Lower leg skin (tissue), 4 donors: ENCODE data around the gene ZNF175. TPM values are rescaled to one million over a fixed set of nuclear protein-coding genes. Genes with fewer than 3 reads are reported as not detected.

Experiments used
- DNase-seq, 2 donors: peaks; one replicate each; pipeline ENCODE4 v3.0.0-alpha.2; 2019; ENCODE audit warnings: low spot score in 2 of 2
- H3K4me3 ChIP-seq: fragments of 200-600 bp; sonication (generic); 2 replicates; pipeline ENCODE4 v1.5.1; 2017; ENCODE audit warnings: mild to moderate bottlenecking, low read depth; ENCODE audit not compliant: poor library complexity, severe bottlenecking
- POLR2A ChIP-seq, 2 donors: fragments of 450-650 bp; IDR thresholded peaks; one replicate each; pipeline ENCODE4 v1.6.1; 2016 to 2017; ENCODE audit warnings: antibody characterized with exemption in 2 of 2, mild to moderate bottlenecking in 1 of 2, moderate library complexity in 1 of 2
- WGBS, 2 donors: methylation state at CpG; one replicate each; pipeline ENCODE4 v1.1.5; 2018; 5-methylcytosine and 5-hydroxymethylcytosine counted together
- intact Hi-C: fragments of 100-400 bp; cut with DNase I; formaldehyde crosslinking; loops from one replicate; pipeline ENCODE4 v1.15.0; 2023; ENCODE audit warnings: low total_unique reads
- total RNA-seq, 4 donors: library from RNA; depleted of rRNA; stranded (reverse); fragments of >200 nt; gene quantifications; one replicate each; pipeline ENCODE4 v1.1.0, GENCODE V29; 2016
- TF ChIP-seq, protein P1 (sequence below), 3 donors: fragments of 450-650 bp; IDR thresholded peaks; one replicate each; pipeline ENCODE4 v1.5.1; 2016; ENCODE audit warnings: antibody characterized with exemption in 3 of 3, mild to moderate bottlenecking in 3 of 3, moderate library complexity in 2 of 3

ZNF175 gene
- 1 to 10 TPM; 2.0 to 5.3 (median 2.5) TPM for total RNA-seq

DNA sequence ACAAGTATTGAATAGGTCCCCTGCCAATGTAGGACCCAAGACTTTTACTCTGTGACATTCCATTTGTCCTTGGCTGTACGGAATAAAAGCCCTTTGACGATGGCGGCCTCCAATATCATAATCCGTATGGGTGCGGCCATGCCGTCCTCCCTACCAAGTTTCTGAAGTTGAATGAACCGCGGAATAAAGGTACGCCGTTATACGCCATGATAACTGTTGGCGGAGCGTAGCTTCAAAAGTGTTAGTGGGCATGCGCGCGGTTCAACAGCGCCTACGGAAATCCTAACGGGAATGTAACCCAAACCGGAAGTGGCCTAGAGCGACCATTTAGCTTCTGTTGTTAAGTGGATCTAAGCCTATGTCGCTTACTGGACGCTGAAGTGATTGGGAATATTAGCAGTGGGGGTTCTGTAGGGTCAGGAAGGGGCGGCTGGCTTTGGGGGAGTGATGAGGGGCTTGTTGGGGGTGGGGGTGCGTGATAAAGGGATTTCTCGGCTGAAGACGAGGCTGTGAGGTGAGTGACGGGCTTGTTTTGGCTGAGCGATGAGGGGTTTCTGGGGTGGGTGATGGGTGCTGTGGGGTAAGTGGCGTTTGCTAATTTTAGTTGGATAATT lies at the start of gene ZNF175:
Gene ZNF175 (plus strand): TSS at position 322 of the 614 bp plus-strand sequence. CDS start 2,047 bp downstream, outside the sequence.
- WGBS, 2 donors = 0 to 1% methylated on average over 30 of the region's 30 CpGs
- intact Hi-C loops = no loop called here
- peak within 1 kb of the TSS; percentile 54 for H3K4me3 ChIP-seq
- peak; percentile 95 to 98 for DNase-seq
- TF ChIP-seq, protein P1, sequence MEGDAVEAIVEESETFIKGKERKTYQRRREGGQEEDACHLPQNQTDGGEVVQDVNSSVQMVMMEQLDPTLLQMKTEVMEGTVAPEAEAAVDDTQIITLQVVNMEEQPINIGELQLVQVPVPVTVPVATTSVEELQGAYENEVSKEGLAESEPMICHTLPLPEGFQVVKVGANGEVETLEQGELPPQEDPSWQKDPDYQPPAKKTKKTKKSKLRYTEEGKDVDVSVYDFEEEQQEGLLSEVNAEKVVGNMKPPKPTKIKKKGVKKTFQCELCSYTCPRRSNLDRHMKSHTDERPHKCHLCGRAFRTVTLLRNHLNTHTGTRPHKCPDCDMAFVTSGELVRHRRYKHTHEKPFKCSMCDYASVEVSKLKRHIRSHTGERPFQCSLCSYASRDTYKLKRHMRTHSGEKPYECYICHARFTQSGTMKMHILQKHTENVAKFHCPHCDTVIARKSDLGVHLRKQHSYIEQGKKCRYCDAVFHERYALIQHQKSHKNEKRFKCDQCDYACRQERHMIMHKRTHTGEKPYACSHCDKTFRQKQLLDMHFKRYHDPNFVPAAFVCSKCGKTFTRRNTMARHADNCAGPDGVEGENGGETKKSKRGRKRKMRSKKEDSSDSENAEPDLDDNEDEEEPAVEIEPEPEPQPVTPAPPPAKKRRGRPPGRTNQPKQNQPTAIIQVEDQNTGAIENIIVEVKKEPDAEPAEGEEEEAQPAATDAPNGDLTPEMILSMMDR (IDR thresholded peaks at IDR 0.05) = no peak

GRCh38 chr19:51521357-51521756 lies 49.7 kb upstream of the ZNF175 start:
- 70 to 77% methylated on average over 2 of the region's 2 CpGs for WGBS, 2 donors
- intact Hi-C loops = no loop called here
- no peak for TF ChIP-seq POLR2A (IDR thresholded peaks at IDR 0.05)
- TF ChIP-seq, protein P1 (IDR thresholded peaks at IDR 0.05) = no peak
- H3K4me3 ChIP-seq = no peak overlapping the region
- no peak for DNase-seq

DNA sequence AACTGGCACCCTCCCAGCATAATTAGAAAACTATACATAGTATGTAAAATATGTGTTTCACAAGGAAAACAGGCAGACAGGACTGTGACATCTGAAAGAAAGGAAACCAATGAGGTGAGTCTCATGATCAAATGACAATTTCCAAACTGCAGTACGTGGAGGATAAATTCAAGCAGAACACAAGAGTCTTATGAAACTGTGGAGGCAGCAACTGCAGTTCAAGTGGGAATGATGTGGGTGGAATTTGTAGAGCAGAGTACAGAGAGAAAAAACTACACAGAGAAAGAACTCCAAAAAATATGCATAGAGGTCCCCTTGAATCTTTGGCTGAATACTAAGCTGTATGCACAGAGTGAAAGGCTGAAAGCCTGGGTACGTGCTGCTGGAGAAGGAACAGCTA lies 49.3 kb upstream of the ZNF175 start:
- no peak overlapping the region for H3K4me3 ChIP-seq
- intact Hi-C loops = no loop called here
- DNase-seq = no peak
- WGBS, 2 donors = 53 to 63% methylated on average over 2 of the region's 2 CpGs
- TF ChIP-seq, protein P1 (IDR thresholded peaks at IDR 0.05) = no peak
- TF ChIP-seq POLR2A (IDR thresholded peaks at IDR 0.05) = no peak

DNA sequence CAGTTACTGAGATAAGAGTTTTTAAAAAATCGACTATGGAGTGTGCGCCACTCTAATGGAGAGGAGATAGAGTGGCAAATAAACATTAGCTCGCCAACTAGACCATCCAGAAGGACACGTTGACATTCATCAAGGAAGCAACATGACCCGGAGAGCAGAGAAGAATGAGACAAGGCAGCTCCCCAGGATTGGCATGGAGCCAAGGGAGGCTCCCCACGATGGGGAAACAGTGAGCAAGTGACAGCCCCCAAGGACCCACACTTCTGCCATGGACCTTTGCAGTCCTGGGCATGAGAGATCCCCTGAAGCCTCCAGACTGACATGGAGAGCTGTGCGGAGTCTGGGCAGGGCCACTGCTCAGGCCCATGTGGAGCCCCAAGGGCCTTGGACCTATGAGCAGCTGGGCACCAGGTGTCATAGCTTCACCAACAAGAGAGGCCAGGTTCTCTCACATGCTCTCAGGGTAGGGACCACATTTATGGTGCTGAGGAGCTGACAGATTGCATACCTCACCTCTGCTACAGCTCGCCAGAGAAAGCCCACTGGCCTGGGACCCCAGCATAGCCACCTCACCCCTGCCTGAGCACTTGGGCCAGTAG lies 46.3 kb upstream of the ZNF175 start:
- no peak for DNase-seq
- no peak for TF ChIP-seq POLR2A (IDR thresholded peaks at IDR 0.05)
- TF ChIP-seq, protein P1 (IDR thresholded peaks at IDR 0.05) = no peak
- no peak overlapping the region for H3K4me3 ChIP-seq
- intact Hi-C loops = no loop called here
- 69% methylated on average over 7 to 8 of the region's 8 CpGs for WGBS, 2 donors

GRCh38 chr19:51525651-51526050 lies 45.4 kb upstream of the ZNF175 start:
- no peak for DNase-seq
- intact Hi-C loops = no loop called here
- 14 to 17% methylated on average over 4 of the region's 4 CpGs for WGBS, 2 donors
- H3K4me3 ChIP-seq = no peak overlapping the region
- TF ChIP-seq, protein P1 (IDR thresholded peaks at IDR 0.05) = no peak
- TF ChIP-seq POLR2A (IDR thresholded peaks at IDR 0.05) = no peak
